Endodermal cell (in vitro differentiated cells): ENCODE data around the gene TBC1D1. TPM values are rescaled to one million over a fixed set of nuclear protein-coding genes. Genes with fewer than 3 reads are reported as not detected.
A peak's percentile ranks its signal among the peaks of the same experiment; 100 is the strongest.

ENCODE experiments used
- DNase-seq: peaks from one replicate; pipeline ENCODE4 v3.0.0-alpha.2; 2017
- H3K27ac ChIP-seq: 2 replicates; pipeline ENCODE4 v1.5.1; 2013; ENCODE audit warnings: mild to moderate bottlenecking, low read depth, low read length, moderate library complexity
- H3K27me3 ChIP-seq: 2 replicates; pipeline ENCODE4 v1.6.1; 2013; ENCODE audit warnings: mild to moderate bottlenecking, low read length, moderate library complexity; ENCODE audit not compliant: insufficient read depth, control insufficient read depth, poor library complexity, severe bottlenecking
- H3K36me3 ChIP-seq: 2 replicates; pipeline ENCODE4 v1.7.0; 2013; ENCODE audit warnings: mild to moderate bottlenecking, low read length, moderate library complexity; ENCODE audit not compliant: control insufficient read depth, insufficient read depth
- H3K4me1 ChIP-seq: one replicate; pipeline ENCODE4 v1.7.0; 2013; ENCODE audit warnings: low read length; ENCODE audit not compliant: control insufficient read depth, insufficient read depth
- H3K4me3 ChIP-seq: 2 replicates; pipeline ENCODE4 v1.5.1; 2013; ENCODE audit warnings: mild to moderate bottlenecking, low read length, moderate library complexity
- H3K9ac ChIP-seq: 2 replicates; pipeline ENCODE4 v1.6.1; 2013; ENCODE audit warnings: mild to moderate bottlenecking, low read length, moderate library complexity; ENCODE audit not compliant: poor library complexity, severe bottlenecking; ENCODE audit errors: extremely low read depth
- H3K9me3 ChIP-seq: 2 replicates; pipeline ENCODE4 v1.6.1; 2013; ENCODE audit warnings: mild to moderate bottlenecking, low read length, moderate library complexity; ENCODE audit not compliant: control insufficient read depth
- H3K27ac Mint-ChIP-seq: 2 replicates; pipeline ENCODE4 v1.8.0; 2020; ENCODE audit warnings: mixed read lengths
- H3K27me3 Mint-ChIP-seq: 2 replicates; pipeline ENCODE4 v1.8.0; 2021; ENCODE audit warnings: mild to moderate bottlenecking, mixed read lengths; ENCODE audit not compliant: insufficient read depth
- H3K36me3 Mint-ChIP-seq: 2 replicates; pipeline ENCODE4 v1.8.0; 2020; ENCODE audit warnings: low read depth, mixed read lengths
- H3K4me1 Mint-ChIP-seq: 2 replicates; pipeline ENCODE4 v1.8.0; 2020; ENCODE audit warnings: mixed read lengths
- H3K4me3 Mint-ChIP-seq: 2 replicates; pipeline ENCODE4 v1.8.0; 2020; ENCODE audit warnings: mild to moderate bottlenecking, moderate library complexity, mixed read lengths
- H3K9me3 Mint-ChIP-seq: 2 replicates; pipeline ENCODE4 v1.8.0; 2020; ENCODE audit warnings: mild to moderate bottlenecking, mixed read lengths
- WGBS, 2 experiments: methylation state at CpG; one replicate each; pipeline versions ENCODE4 v1.1.5 to v1.1.7; 2013; ENCODE audit warnings: missing lambda C conversion rate in 2 of 2, mixed read lengths in 1 of 2; ENCODE audit not compliant: insufficient coverage in 1 of 2, insufficient read length in 1 of 2; 5-methylcytosine and 5-hydroxymethylcytosine counted together
- total RNA-seq, 2 donors: library from RNA; stranded (reverse); fragmentation: NEBNext Ultra II Directional in 1 of 2; extraction: Animal tissue kit (Norgen Biotek cat#: 25700) in 1 of 2; gene quantifications; 2 replicates in 1 of 2; 3 replicates in 1 of 2; pipeline ENCODE4 v1.2.1, GENCODE V29; 2021
- TF ChIP-seq, protein P1 (sequence below): fragments of 200-600 bp; sonication (generic); conservative IDR thresholded peaks from 2 replicates; pipeline ENCODE4 v1.5.0; 2021; ENCODE audit warnings: antibody characterized with exemption, mild to moderate bottlenecking

TBC1D1 gene
- total RNA-seq, 2 donors from 2014 or later, result 110 to 122 TPM

DNA sequence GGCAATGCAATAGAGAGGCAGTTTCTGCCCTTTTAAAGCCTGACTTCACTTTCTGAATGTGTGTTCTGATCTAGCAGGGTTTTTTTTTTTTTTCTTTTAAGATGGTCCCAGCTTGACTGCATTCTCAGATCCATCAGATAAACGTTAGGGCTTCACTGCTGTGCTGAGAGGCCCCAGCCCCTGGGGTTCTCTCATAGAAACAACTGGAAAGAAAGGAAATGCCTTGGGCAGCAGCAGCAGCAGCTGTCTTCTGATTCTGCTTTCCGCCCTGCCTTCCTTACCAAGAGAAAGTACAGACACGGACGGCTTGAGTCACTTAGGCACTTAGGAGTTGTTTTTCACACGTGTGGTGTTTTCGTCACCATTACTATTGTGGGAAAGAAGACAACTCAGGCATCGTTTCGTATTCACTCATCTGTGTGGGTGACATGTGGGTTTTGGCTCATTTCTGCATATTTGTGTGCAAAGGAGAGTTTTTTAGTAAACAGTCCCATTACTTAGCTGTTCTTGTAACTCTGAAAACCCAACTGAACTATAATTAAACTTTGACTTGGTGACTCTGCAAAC is 241.3 kb downstream of the TBC1D1 start:
- WGBS, 2 experiments, result 47 to 68% methylated on average over 3 to 8 of the region's 8 CpGs
- no peak overlapping the region for H3K4me3 Mint-ChIP-seq

DNA sequence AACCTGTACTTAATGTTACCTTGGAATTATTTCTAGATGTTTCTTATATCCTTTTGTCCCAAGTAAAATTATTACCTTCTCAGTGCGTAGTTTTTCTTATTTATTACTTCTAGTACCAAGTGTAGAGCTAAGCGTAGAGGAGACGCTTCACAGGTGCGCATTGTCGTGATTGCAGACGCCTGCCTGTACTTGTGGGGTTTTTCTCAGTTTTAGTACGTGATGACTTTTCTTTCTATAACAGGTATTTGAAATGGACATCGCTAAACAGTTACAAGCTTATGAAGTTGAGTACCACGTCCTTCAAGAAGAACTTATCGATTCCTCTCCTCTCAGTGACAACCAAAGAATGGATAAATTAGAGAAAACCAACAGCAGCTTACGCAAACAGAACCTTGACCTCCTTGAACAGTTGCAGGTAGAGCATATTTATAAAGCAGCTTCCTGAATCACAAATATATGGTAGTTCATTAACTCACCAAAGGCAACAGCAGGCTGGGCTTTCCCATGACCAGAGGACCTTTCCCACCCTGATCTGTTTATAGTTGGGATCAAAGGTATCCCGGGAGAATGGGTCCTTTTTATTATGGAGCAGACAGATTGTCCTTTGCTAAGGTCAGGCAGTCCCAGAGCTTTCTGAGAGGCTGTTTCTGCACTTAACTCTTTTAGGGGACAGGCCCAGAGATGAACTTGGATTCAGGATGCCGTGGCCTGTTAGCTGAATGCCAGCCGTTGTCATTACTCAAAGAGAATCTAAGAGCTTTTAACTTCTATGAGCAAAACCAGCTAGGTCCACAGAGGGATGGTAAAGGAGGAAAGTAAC is 242.2 kb downstream of the TBC1D1 start:
- Mint-ChIP-seq H3K4me1 (peaks cover 37% of the 10 kb centered on the region), H3K36me3 (peaks cover 36% of the 10 kb centered on the region), H3K27me3 (peaks cover 5% of the 10 kb centered on the region), H3K4me3 (no peak overlapping the region), H3K9me3 (no peaks in the 10 kb centered on the region), H3K27ac (no peak overlapping the region)
- DNase-seq, result no peak
- Histone ChIP-seq H3K9ac (no peak overlapping the region), H3K27ac (no peak overlapping the region), H3K4me1 (peaks cover 7% of the 10 kb centered on the region), H3K9me3 (no peaks in the 10 kb centered on the region), H3K4me3 (no peak overlapping the region), H3K27me3 (no peaks in the 10 kb centered on the region), H3K36me3 (peaks cover 40% of the 10 kb centered on the region)
- TF ChIP-seq, protein P1, sequence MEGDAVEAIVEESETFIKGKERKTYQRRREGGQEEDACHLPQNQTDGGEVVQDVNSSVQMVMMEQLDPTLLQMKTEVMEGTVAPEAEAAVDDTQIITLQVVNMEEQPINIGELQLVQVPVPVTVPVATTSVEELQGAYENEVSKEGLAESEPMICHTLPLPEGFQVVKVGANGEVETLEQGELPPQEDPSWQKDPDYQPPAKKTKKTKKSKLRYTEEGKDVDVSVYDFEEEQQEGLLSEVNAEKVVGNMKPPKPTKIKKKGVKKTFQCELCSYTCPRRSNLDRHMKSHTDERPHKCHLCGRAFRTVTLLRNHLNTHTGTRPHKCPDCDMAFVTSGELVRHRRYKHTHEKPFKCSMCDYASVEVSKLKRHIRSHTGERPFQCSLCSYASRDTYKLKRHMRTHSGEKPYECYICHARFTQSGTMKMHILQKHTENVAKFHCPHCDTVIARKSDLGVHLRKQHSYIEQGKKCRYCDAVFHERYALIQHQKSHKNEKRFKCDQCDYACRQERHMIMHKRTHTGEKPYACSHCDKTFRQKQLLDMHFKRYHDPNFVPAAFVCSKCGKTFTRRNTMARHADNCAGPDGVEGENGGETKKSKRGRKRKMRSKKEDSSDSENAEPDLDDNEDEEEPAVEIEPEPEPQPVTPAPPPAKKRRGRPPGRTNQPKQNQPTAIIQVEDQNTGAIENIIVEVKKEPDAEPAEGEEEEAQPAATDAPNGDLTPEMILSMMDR, result no peak
- 95 to 98% methylated on average over 8 to 14 of the region's 14 CpGs for WGBS, 2 experiments

More for the DNA sequence above, 241.3 kb downstream of the TBC1D1 start:
- Histone ChIP-seq H3K4me3 (no peak overlapping the region), H3K9ac (no peak overlapping the region), H3K36me3 (peaks cover 36% of the 10 kb centered on the region), H3K27ac (peak overlapping the region; percentile 59), H3K4me1 (peaks cover 7% of the 10 kb centered on the region), H3K9me3 (no peaks in the 10 kb centered on the region), H3K27me3 (no peaks in the 10 kb centered on the region)
- Mint-ChIP-seq H3K9me3 (no peaks in the 10 kb centered on the region), H3K36me3 (peaks cover 30% of the 10 kb centered on the region), H3K27me3 (peaks cover 5% of the 10 kb centered on the region), H3K27ac (peak overlapping the region; percentile 7), H3K4me1 (peaks cover 37% of the 10 kb centered on the region)
- TF ChIP-seq, protein P1, result no peak
- peak; percentile 55 for DNase-seq

DNA sequence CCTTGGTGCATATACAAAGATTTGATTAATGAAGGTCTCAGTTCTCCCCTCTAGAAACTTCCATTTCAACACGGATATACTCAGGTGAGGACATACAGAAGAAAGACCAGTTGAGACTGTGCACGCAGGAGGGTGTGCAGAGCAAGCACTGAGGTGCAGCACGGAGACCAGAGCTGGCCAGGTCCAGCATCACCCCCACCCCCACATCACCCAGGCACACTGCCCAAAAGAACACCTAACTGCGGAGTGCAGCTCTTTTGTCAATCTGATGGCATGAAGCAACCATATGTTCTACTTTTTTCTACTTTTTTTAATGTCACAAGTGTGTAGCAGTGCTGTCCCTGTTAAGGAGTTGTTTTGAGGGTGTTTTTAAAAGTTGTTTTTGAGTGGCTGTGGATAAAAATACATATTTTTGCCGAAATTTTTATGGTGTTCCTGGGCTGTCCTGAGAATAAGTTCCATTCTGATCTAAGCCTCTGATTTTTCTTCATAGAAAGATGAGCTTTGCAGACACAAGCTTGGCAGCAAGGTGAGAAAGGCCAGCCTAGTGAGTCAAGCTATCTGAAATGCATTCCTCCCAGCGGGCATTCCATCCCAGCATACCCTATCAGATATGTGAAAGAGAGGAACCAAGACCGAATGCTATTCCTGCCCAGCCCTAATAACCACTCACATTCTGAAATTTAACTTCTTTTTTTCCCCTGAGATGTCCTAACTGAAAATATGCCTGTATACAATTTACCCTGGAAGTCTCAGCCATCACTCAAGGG is 243.0 kb downstream of the TBC1D1 start:
- Histone ChIP-seq H3K9me3 (no peaks in the 10 kb centered on the region), H3K27me3 (no peaks in the 10 kb centered on the region), H3K4me1 (peaks cover 7% of the 10 kb centered on the region), H3K36me3 (peaks cover 42% of the 10 kb centered on the region), H3K4me3 (no peak overlapping the region), H3K27ac (no peak overlapping the region), H3K9ac (no peak overlapping the region)
- TF ChIP-seq, protein P1, result no peak
- no peaks in the 10 kb centered on the region for H3K9me3 Mint-ChIP-seq
- peaks cover 5% of the 10 kb centered on the region for H3K27me3 Mint-ChIP-seq
- 85 to 100% methylated on average over 1 to 7 of the region's 7 CpGs for WGBS, 2 experiments
- no peak for DNase-seq
- peaks cover 30% of the 10 kb centered on the region for H3K4me1 Mint-ChIP-seq
- no peak overlapping the region for H3K4me3 Mint-ChIP-seq
- H3K36me3 Mint-ChIP-seq, result peaks cover 44% of the 10 kb centered on the region
- H3K27ac Mint-ChIP-seq, result no peak overlapping the region
